HG02870 (cell line): ENCODE results near the gene ABHD16B.
"Not testable (repeated sequence)": the region's sequence is repeated elsewhere in the genome, so short reads cannot be mapped to it uniquely, and the experiment has no call there.

Source experiments
- ATAC-seq: cut with Tn5 transposase; IDR thresholded peaks from one replicate; pipeline ENCODE4 v1.9.1; 2021; ENCODE audit warnings: mild to moderate bottlenecking, moderate library complexity; ENCODE audit not compliant: unreplicated experiment

ABHD16B gene

GRCh38 chr20:63874241-63874640 is 12.9 kb downstream of the ABHD16B start:
- ATAC-seq, result not testable (repeated sequence)

DNA sequence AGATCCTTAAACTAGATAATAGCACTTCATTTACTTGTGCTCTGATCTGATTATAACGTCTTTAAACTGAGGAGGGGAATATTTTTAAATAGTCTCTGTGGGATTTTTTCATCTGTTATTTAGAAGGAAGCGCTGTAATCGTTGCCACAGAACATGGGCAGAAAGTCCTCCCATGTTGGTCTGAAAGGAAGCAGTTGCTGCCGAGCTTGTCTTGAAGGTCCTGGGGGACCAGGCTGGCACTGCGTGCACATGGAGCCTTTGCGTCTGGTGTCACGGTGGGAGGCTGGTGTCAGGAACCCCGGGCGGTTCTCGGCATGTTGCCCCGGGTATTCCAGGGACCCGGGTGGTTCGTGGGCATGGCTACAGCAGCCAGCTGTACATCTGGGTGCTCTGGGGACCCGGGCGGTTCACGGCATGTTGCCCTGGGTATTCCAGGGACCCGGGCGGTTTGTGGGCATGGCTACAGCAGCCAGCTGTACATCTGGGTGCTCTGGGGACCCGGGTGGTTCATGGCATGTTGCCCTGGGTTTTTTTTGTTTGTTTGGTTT is 15.3 kb downstream of the ABHD16B start:
- ATAC-seq, result no peak

DNA sequence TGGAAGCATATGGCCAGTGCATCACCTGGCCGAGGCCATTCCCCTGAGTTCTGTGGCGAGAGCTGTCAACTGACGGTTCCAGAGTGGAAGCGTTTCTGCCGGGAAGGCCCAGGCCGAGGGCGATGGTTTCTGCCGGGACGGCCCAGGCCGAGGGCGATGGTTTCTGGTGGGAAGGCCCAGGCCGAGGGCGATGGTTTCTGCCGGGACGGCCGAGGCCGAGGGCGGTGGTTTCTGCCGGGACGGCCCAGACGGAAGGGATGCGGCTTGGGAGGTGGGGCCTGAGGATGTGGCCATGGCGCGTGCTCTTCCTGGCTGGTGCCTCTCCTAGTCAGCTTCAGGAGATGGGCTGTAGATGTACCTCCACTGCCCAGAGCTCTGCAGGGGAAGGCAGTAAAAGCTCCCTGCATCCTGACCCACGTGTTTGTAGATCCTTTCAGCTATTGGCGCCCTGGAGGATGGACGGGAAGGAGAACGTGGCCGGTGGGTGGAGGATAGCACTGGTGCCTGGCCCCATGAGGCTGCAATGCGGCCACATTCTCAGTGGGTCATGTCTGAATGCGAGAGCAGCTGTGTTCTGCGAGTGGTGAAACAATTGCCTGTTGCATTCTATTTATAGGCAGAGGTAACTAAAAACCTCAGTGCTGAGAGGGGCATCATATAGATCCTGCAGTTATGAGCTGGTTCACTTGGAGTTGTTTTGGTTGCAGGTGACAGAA is 16.6 kb downstream of the ABHD16B start:
- no peak for ATAC-seq

DNA sequence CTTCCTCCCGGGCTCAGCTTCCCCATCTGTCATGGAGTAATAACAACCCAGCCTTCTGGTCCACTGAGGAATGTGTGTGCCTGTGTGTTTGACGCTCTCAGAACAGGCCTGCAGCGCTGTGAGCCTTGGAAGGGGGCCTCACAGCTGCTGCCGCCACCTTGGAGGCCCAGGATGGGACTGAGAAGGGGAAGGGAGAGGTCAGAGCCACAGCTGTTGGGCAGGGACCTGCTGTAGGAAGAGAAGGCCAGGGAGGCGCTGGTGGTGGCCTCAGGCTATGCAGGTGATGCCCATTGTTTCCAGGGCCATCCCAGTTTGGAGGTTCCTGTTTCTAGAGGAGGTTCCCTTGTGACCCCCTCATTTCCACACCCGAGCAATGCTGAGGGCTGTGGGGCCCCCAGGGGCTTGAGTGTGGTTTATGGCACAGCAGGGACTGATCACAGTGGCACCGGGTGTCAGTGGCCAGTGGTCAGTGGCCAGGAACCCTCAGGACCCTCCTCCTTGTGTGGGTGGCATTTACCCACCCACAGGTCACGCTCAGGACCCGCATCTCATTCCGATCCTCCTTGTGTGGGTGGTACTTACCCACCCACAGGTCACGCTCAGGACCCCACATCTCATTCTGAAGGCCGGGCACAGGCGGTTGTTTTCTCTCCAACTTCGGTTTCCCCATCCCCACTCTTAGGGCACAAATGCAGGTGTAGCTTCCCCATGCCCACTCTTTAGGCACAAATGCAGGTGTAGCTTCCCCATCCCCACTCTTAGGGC is 17.8 kb downstream of the ABHD16B start:
- ATAC-seq, result no peak

DNA sequence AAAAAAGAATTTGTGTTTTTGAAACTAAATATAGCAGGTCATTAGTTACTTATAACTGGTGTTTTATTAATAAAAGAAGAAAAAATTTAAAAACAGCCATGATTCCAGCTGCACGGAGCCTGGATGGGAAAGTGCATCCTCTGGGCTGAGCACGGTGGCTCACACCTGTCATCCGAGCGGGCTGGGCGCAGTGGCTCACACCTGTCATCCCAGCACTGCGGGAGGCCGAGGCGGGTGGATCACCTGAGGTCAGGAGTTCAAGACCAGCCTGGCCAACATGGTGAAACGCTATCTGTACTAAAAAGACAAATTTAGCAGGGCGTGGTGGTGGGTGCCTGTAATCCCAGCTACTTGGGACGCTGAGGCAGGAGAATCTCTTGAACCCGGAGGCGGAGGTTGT is 19.6 kb downstream of the ABHD16B start:
- not testable (repeated sequence) for ATAC-seq

- ATAC-seq, result no peak
Measured at GRCh38 chr20:63881451-63882226, 20.3 kb downstream of the ABHD16B start.

DNA sequence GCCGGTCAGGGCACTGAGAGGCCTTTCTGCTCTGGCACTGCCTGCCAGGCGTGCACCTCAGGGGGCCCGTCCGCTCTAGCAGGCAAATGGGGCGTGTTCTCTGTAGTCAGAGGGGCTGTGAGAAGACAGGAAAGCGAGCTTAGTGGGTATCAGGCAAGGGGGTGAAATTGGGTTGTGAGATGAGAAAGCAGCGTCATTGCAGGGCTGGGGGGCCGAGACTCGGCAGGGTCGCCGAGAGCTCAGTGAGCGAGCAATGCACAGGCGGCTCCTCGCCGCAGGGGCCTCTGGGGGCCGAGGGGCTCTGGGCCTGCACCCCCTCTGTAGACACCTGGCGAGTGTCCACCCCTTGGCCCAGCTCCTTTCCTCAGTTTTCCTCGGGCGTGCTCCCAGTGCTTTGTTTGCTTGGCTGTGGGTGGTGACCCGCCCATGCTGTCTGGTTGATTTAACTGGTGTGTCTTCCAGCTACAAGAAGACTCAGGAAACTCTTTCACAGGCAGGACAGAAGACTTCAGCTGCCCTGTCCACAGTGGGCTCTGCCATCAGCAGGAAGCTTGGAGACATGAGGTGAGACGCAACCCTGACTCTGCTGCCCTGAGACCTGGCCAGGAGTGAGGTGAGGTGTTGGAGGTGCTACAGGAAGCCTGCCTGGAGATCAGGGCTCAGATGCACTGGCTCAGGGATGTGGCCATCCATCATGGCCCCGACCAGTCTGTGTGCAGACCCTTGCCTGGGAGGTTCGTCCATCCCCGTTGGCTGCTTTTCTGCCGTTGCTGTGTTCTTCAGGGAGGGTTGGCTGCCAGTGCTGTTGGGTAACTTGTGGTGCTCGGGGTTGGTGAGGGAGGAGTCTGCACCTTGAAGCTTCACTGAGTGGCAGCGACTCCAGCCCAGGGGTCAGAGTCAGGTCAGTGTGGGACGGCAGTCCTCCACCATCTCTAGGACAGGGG is 21.2 kb downstream of the ABHD16B start:
- ATAC-seq, result no peak

- ATAC-seq, result no peak
Measured at GRCh38 chr20:63883201-63883593, 21.9 kb downstream of the ABHD16B start.

DNA sequence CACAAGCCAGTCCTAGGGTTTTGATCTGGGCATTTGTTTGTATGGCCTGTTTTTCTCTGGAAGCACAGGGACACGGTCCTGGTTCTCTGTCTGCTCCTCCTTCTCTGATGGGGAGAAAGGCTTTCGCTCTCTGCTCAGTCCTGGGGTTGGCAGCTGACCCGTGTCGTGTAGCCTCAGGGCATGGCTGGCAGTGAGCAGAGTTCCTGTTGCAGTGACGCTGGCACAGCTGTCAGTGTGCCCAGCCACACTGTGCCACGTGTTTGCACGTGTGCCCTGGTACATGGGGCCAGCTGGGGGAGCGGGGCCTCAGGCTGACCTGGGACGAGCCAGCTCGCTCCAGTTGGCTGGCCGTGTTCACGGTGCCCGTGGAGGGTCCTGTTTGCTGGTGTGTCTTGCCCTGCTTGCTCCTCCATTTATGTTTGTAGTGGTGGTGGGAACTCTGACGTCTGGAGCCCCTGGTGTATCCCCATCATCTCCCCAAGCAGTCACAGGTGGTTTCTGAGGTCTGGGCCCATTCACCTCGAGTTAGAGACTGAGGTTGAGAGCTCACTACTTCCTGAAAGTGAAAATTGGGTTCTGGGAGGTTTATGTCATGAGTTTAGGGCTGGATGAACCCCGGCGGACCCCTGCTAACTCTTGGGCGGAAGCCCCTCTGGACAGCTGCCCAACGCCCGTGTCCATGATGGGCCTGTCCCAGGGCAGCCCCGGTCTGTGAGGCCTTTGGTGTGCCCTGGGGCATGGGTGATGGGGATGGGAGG is 23.4 kb downstream of the ABHD16B start:
- ATAC-seq, result no peak

- no peak for ATAC-seq
Measured at GRCh38 chr20:63885264-63886053, 24.2 kb downstream of the ABHD16B start.

GRCh38 chr20:63886054-63886419 is 24.7 kb downstream of the ABHD16B start:
- ATAC-seq, result no peak

DNA sequence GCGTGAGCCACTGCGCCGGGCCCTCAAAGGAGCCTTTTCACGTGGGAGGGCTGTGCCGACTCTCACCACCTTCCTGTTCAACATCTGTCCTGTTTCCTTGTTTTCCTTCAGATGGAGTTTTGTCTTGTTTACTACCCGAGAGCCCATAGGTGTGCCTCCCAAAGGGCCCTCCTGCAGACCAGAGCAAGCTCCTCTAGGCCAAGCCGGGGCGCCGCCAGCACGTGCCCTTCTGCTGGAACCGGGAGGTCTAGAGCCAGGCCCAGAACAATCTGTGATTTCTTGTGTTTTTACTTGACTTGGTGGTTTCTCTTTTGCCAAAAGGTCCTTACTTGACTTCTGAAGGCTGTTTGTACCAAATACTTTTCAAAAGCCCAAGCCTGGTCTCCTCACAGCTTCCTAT is 25.6 kb downstream of the ABHD16B start:
- no peak for ATAC-seq

GRCh38 chr20:63889241-63890200 is 28.2 kb downstream of the ABHD16B start:
- ATAC-seq, result no peak

DNA sequence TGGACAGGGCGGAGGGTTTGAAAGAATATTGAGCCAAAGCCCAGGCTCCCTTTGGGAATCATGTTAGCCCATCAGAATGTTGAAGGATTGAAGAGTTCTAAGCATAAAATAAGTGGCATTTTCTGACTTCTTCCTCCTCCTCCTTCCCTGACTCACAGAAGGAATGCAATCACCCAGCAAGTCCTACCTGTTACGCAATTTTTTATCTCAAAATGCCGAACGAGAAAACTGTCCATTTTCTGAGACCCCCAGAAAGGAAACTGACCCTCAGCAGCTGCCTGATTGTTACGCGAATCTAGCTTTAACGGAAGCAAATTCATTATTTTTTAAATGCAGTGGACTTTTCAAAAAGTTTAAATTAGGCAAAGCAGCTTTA is 28.9 kb downstream of the ABHD16B start:
- no peak for ATAC-seq

DNA sequence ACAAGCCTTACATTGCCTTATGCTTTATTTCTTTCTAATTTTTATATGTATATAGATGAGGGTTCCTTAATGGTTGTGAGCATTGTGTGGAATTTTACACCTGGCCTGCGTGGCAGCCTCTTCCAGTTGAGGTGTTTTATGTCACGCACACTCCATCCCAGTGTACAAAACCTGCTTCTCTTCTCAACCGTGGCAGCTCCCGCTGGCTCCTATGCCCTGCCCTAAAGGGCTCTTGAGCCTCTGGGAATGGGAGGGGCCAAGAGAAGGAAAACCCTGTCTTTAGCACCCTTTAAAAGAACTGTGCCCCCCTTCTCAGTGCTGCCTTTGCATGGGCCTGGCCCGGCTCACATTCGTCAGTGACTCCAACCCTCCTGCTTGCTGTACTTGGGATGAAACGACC is 29.3 kb downstream of the ABHD16B start:
- ATAC-seq, result no peak

- no peak for ATAC-seq
Measured at GRCh38 chr20:63891061-63892002, 30.0 kb downstream of the ABHD16B start.

- ATAC-seq, result no peak
Measured at GRCh38 chr20:63892402-63892801, 31.1 kb downstream of the ABHD16B start.
